ENCODE results near the gene HHAT.

Gene HHAT

GRCh38 chr1:210328032-210328745 lies 513 bp upstream of the HHAT start:
- H3K27me3 Mint-ChIP-seq = peaks cover 24% of the 10 kb centered on the region
- no peak for DNase-seq
- H3K9me3 Mint-ChIP-seq = peaks cover 3% of the 10 kb centered on the region
- CTCF ChIA-PET = no interaction called here
- peak overlapping the region; percentile 67 for H3K27ac Mint-ChIP-seq
- H3K36me3 Mint-ChIP-seq = peaks cover 3% of the 10 kb centered on the region
- peak overlapping the region; percentile 87 for H3K4me3 Mint-ChIP-seq
- peaks cover 36% of the 10 kb centered on the region for H3K4me1 Mint-ChIP-seq

GRCh38 chr1:210330279-210330866 lies 1.7 kb downstream of the HHAT start:
- H3K27me3 Mint-ChIP-seq = peaks cover 17% of the 10 kb centered on the region
- DNase-seq = no peak
- CTCF ChIA-PET = interaction anchor here (0.9 to 1.2 kb wide), 3 partner anchors 15 to 70 kb away, joined by 3 to 4 read pairs (median 3); no protein-coding TSS in a partner anchor
- peaks cover under 1% of the 10 kb centered on the region for H3K9me3 Mint-ChIP-seq
- no peak overlapping the region for H3K27ac Mint-ChIP-seq
- peaks cover 39% of the 10 kb centered on the region for H3K4me1 Mint-ChIP-seq
- H3K36me3 Mint-ChIP-seq = peaks cover 3% of the 10 kb centered on the region
- H3K4me3 Mint-ChIP-seq = peak overlapping the region; percentile 87

- H3K36me3 Mint-ChIP-seq = peaks cover 3% of the 10 kb centered on the region
- CTCF ChIA-PET = interaction anchor here (1.2 to 2.9 kb wide), 4 partner anchors 8 to 42 kb away, joined by 3 to 14 read pairs (median 6); no protein-coding TSS in a partner anchor
- peaks cover 39% of the 10 kb centered on the region for H3K4me1 Mint-ChIP-seq
- H3K9me3 Mint-ChIP-seq = no peaks in the 10 kb centered on the region
- no peak overlapping the region for H3K4me3 Mint-ChIP-seq
- no peak for DNase-seq
- no peak overlapping the region for H3K27ac Mint-ChIP-seq
- peaks cover 20% of the 10 kb centered on the region for H3K27me3 Mint-ChIP-seq
Measured at GRCh38 chr1:210332233-210332632, 3.5 kb downstream of the HHAT start.

GRCh38 chr1:210332719-210333398 lies 4.2 kb downstream of the HHAT start:
- H3K9me3 Mint-ChIP-seq = no peaks in the 10 kb centered on the region
- peaks cover 26% of the 10 kb centered on the region for H3K27me3 Mint-ChIP-seq
- no peak overlapping the region for H3K27ac Mint-ChIP-seq
- CTCF ChIA-PET = interaction anchor here (1.0 to 2.9 kb wide), 7 partner anchors 8 to 67 kb away, joined by 3 to 14 read pairs (median 6); no protein-coding TSS in a partner anchor
- H3K4me1 Mint-ChIP-seq = peaks cover 38% of the 10 kb centered on the region
- H3K36me3 Mint-ChIP-seq = peaks cover 3% of the 10 kb centered on the region
- H3K4me3 Mint-ChIP-seq = no peak overlapping the region
- DNase-seq = peak; percentile 72

GRCh38 chr1:210335001-210335400 lies 6.3 kb downstream of the HHAT start:
- CTCF ChIA-PET = interaction anchor here (2.9 kb wide), 1 partner anchor 26 kb away, joined by 14 read pairs; no protein-coding TSS in a partner anchor
- no peak for DNase-seq
- Mint-ChIP-seq H3K27ac (no peak overlapping the region), H3K27me3 (peaks cover 20% of the 10 kb centered on the region), H3K36me3 (no peaks in the 10 kb centered on the region), H3K4me1 (peaks cover 26% of the 10 kb centered on the region), H3K4me3 (no peak overlapping the region), H3K9me3 (no peaks in the 10 kb centered on the region)

DNA sequence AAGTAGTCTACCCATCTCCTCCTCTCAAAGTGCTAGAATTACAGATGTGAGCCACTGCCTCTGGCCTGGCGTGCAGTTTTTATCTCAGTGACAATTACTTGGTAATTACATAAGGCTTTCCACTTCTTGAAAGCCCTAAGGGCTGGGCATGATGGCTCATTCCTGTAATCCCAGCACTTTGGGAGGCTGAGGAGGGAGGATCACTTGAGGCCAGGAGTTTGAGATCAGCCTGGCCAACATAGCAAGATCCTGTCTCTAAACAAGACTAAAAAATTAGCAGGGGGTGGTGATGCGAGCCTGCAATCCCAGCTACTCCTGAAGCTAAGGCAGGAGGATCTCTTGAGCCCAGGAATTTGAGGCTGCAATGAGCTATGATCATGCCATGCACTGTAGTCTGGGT lies 7.7 kb downstream of the HHAT start:
- peaks cover 34% of the 10 kb centered on the region for H3K4me1 Mint-ChIP-seq
- H3K36me3 Mint-ChIP-seq = no peaks in the 10 kb centered on the region
- H3K27me3 Mint-ChIP-seq = peaks cover 15% of the 10 kb centered on the region
- DNase-seq = no peak
- H3K4me3 Mint-ChIP-seq = no peak overlapping the region
- H3K27ac Mint-ChIP-seq = no peak overlapping the region
- H3K9me3 Mint-ChIP-seq = no peaks in the 10 kb centered on the region
- CTCF ChIA-PET = no interaction called here

DNA sequence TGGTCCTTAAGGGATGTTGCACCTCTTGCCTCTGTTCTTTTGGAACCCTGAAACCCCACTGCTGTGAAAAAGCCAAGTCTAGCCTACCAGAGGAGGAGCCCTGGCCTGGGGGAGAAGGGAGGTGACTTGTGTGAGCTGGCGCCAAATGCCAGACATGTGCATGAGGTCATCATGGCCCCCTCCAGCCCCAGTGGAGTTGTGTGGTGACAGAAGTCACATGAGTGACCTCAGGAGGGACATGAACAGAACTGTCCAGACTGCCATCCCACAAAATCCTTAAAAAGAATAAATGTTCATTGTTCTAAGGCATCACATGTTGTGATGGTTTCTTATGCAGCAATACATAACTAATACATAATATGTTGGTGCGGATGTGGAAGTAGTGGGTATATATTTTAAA lies 10.8 kb downstream of the HHAT start:
- H3K27ac Mint-ChIP-seq = no peak overlapping the region
- H3K4me3 Mint-ChIP-seq = no peak overlapping the region
- peaks cover 15% of the 10 kb centered on the region for H3K27me3 Mint-ChIP-seq
- H3K4me1 Mint-ChIP-seq = peaks cover 17% of the 10 kb centered on the region
- no peaks in the 10 kb centered on the region for H3K9me3 Mint-ChIP-seq
- no peak for DNase-seq
- CTCF ChIA-PET = no interaction called here
- no peaks in the 10 kb centered on the region for H3K36me3 Mint-ChIP-seq

- H3K9me3 Mint-ChIP-seq = no peaks in the 10 kb centered on the region
- H3K4me1 Mint-ChIP-seq = peaks cover 17% of the 10 kb centered on the region
Measured at GRCh38 chr1:210340311-210340710, 11.6 kb downstream of the HHAT start.

GRCh38 chr1:210340841-210341240 lies 12.1 kb downstream of the HHAT start:
- no peak for DNase-seq
- Mint-ChIP-seq H3K4me1 (peaks cover 17% of the 10 kb centered on the region), H3K27ac (peak overlapping the region; percentile 6), H3K36me3 (no peaks in the 10 kb centered on the region), H3K9me3 (no peaks in the 10 kb centered on the region), H3K4me3 (no peak overlapping the region), H3K27me3 (peaks cover 15% of the 10 kb centered on the region)
- CTCF ChIA-PET = interaction anchor here (0.7 to 1.1 kb wide), 5 partner anchors 8 to 106 kb away, joined by 3 to 4 read pairs (median 3); no protein-coding TSS in a partner anchor

More at GRCh38 chr1:210340311-210340710, 11.6 kb downstream of the HHAT start:
- peaks cover 15% of the 10 kb centered on the region for H3K27me3 Mint-ChIP-seq
- no peaks in the 10 kb centered on the region for H3K36me3 Mint-ChIP-seq
- H3K4me3 Mint-ChIP-seq = no peak overlapping the region
- no peak overlapping the region for H3K27ac Mint-ChIP-seq
- CTCF ChIA-PET = interaction anchor here (0.7 to 1.1 kb wide), 4 partner anchors 8 to 37 kb away, joined by 3 to 4 read pairs (median 4); no protein-coding TSS in a partner anchor
- DNase-seq = no peak

DNA sequence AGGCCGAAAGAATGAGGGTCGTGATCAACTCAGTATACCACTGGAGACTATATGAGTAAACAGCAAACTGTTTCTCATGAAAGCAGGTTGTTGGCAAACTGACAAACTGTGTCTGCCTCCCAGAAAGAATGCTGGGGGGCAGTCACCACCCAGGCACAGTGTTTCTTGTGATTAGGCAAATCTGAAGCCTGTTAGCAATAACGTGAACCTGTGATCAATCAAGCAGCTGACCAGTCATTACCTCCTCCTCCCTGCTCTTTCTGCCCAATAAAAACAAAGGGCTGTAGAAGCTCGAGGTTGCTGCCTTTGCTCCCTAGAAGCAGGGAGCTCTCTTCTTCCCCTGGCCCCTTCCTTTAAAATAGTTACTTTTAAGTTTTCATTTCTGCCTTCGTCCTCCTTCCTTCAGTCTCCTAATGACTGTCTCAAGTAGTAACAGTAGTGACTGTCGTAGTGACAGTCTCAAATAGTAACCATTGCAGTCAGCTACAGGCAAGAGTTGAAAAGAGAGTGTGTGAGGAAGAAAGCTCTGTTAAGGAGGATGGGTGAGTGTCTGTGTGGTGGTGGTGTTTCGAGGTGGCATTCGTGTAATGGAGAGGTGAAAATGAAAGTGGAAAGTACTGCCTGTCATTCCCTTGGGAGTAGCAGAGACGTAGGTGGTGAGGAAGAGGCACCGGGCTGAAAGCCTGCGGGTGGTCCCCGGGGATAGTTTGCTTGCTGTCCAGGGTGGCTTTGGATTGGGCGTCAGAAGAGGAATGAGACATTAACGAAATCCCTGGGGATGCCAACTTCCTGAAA lies 14.5 kb downstream of the HHAT start:
- no peaks in the 10 kb centered on the region for H3K9me3 Mint-ChIP-seq
- DNase-seq = no peak
- no peak overlapping the region for H3K4me3 Mint-ChIP-seq
- no peaks in the 10 kb centered on the region for H3K36me3 Mint-ChIP-seq
- H3K27me3 Mint-ChIP-seq = no peaks in the 10 kb centered on the region
- CTCF ChIA-PET = interaction anchor here (1.4 kb wide), 1 partner anchor 31 kb away, joined by 4 read pairs; no protein-coding TSS in a partner anchor
- H3K4me1 Mint-ChIP-seq = peaks cover 23% of the 10 kb centered on the region
- no peak overlapping the region for H3K27ac Mint-ChIP-seq

DNA sequence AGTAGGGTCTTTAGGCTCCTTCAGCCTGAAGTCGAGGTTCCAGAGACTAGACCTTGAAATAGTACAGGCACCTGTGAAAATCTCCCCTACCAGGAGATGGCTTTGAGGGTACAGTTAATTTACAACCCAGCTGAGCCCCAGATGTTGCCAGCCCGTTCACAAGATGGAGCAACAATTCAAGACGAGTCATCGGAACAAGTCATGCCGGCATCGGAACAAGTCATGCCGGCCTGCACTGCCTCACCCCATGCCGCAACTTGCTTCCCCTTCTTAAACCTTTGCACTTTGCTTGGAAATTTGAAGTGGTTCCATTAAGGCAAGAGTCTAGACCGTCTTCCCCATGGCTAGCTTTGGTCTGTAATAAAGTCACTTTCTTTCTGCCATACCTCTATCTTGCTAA lies 16.0 kb downstream of the HHAT start:
- Mint-ChIP-seq H3K27ac (no peak overlapping the region), H3K4me1 (peaks cover 23% of the 10 kb centered on the region), H3K9me3 (no peaks in the 10 kb centered on the region), H3K27me3 (no peaks in the 10 kb centered on the region), H3K4me3 (no peak overlapping the region), H3K36me3 (no peaks in the 10 kb centered on the region)
- CTCF ChIA-PET = interaction anchor here (1.8 to 1.9 kb wide), 2 partner anchors 12 to 14 kb away, joined by 3 to 6 read pairs; no protein-coding TSS in a partner anchor
- no peak for DNase-seq

GRCh38 chr1:210347112-210347511 lies 18.4 kb downstream of the HHAT start:
- Mint-ChIP-seq H3K36me3 (no peaks in the 10 kb centered on the region), H3K9me3 (no peaks in the 10 kb centered on the region), H3K4me3 (no peak overlapping the region), H3K27ac (no peak overlapping the region), H3K4me1 (peaks cover 6% of the 10 kb centered on the region), H3K27me3 (no peaks in the 10 kb centered on the region)
- DNase-seq = peak; percentile 26
- CTCF ChIA-PET = no interaction called here

GRCh38 chr1:210351496-210351895 lies 22.8 kb downstream of the HHAT start:
- H3K36me3 Mint-ChIP-seq = no peaks in the 10 kb centered on the region
- H3K27me3 Mint-ChIP-seq = peaks cover 4% of the 10 kb centered on the region
- no peaks in the 10 kb centered on the region for H3K9me3 Mint-ChIP-seq
- DNase-seq = no peak
- H3K4me3 Mint-ChIP-seq = no peak overlapping the region
- H3K27ac Mint-ChIP-seq = no peak overlapping the region
- H3K4me1 Mint-ChIP-seq = peaks cover 10% of the 10 kb centered on the region
- CTCF ChIA-PET = interaction anchor here (1.2 to 1.7 kb wide), 2 partner anchors 9 to 48 kb away, joined by 3 to 5 read pairs; no protein-coding TSS in a partner anchor

Measured in activated naive CD4-positive, alpha-beta T cell treated with anti-CD3 and anti-CD28 coated beads, Interleukin-2, amount 10 ng/mL, durations not matched to agents 7 days and 5 days (primary cell).